H1 (cell line): ENCODE measurements around the gene OSR1. TPM values are rescaled to one million over a fixed set of nuclear protein-coding genes. Genes with fewer than 3 reads are reported as not detected.

Experiments used
- CTCF ChIA-PET: fragments of 300-600 bp; sonication (Branson Sonifier 250); formaldehyde crosslinking; loops from one replicate; lab custom pipeline; 2021; ENCODE audit not compliant: partially characterized antibody; lab: Charles Lee
- POLR2A ChIA-PET: fragments of 300-600 bp; sonication (Branson Sonifier 250); formaldehyde crosslinking; loops from one replicate; lab custom pipeline; 2021; ENCODE audit warnings: inconsistent platforms; ENCODE audit not compliant: partially characterized antibody; lab: Charles Lee
- DNase-seq, 2 experiments: peaks; one replicate each; pipeline versions ENCODE4 v3.0.0 to v3.0.0-alpha.2; 2010 to 2022; ENCODE audit warnings: low spot score in 2 of 2, low read depth in 1 of 2, mixed read lengths in 1 of 2
- FAIRE-seq: peaks from 2 replicates; lab custom pipeline; 2011; peaks lifted over from hg19 to GRCh38; lab: Jason Lieb, UNC
- H2AFZ ChIP-seq: 2 replicates; pipeline ENCODE4 v1.8.1; 2012; ENCODE audit warnings: low read length, inconsistent platforms
- H2AK5ac ChIP-seq: 2 replicates; pipeline ENCODE4 v1.6.1; 2013; ENCODE audit warnings: low read depth, low read length
- H2BK120ac ChIP-seq: replicated peaks from 2 replicates; pipeline ENCODE3; 2013; ENCODE audit warnings: low read depth, low read length, inconsistent platforms
- H2BK12ac ChIP-seq: 2 replicates; pipeline ENCODE4 v1.6.1; 2013; ENCODE audit warnings: low read depth, low read length
- H2BK15ac ChIP-seq: 2 replicates; pipeline ENCODE4 v1.6.1; 2013; ENCODE audit warnings: low read length
- H2BK20ac ChIP-seq: 2 replicates; pipeline ENCODE4 v1.6.1; 2013; ENCODE audit warnings: low read length
- H2BK5ac ChIP-seq: 2 replicates; pipeline ENCODE4 v1.6.1; 2013; ENCODE audit warnings: low read depth, low read length
- H3K14ac ChIP-seq: 2 replicates; pipeline ENCODE4 v1.6.1; 2013; ENCODE audit warnings: inconsistent platforms; ENCODE audit not compliant: insufficient read length
- H3K18ac ChIP-seq: 2 replicates; pipeline ENCODE4 v1.6.1; 2013; ENCODE audit warnings: low read length; ENCODE audit errors: extremely low read depth
- H3K23ac ChIP-seq: 2 replicates; pipeline ENCODE4 v1.6.1; 2013; ENCODE audit warnings: inconsistent platforms; ENCODE audit not compliant: insufficient read length
- H3K23me2 ChIP-seq: 2 replicates; pipeline ENCODE4 v1.6.1; 2013; ENCODE audit warnings: low read depth, low read length
- H3K27ac ChIP-seq: 2 replicates; pipeline ENCODE4 v1.6.1; 2011; ENCODE audit warnings: low read depth, low read length, inconsistent platforms
- H3K27me3 ChIP-seq, 4 experiments: replicated peaks in 1 of 4; 1 replicate in 1 of 4; 2 replicates in 3 of 4; pipeline versions ENCODE4 v1.6.1 to v1.8.1; 2011 to 2013; ENCODE audit warnings: low read length in 3 of 4, mild to moderate bottlenecking in 3 of 4, inconsistent platforms in 2 of 4, mixed read lengths in 2 of 4, moderate library complexity in 1 of 4; ENCODE audit not compliant: control insufficient read depth in 3 of 4, insufficient read depth in 3 of 4; ENCODE audit errors: extremely low read depth in 1 of 4
- H3K36me3 ChIP-seq, 4 experiments: 2 replicates each; pipeline versions ENCODE4 v1.6.1 to v1.8.1; 2011 to 2013; ENCODE audit warnings: mild to moderate bottlenecking in 4 of 4, low read length in 3 of 4, moderate library complexity in 2 of 4, control low read depth in 1 of 4, inconsistent platforms in 1 of 4; ENCODE audit not compliant: insufficient read depth in 4 of 4, control insufficient read depth in 2 of 4
- H3K4ac ChIP-seq: replicated peaks from 2 replicates; pipeline ENCODE3; 2013; ENCODE audit warnings: low read length, low read depth, mixed read lengths, inconsistent platforms; ENCODE audit not compliant: insufficient read length
- H3K4me1 ChIP-seq, 4 experiments: replicated peaks in 1 of 4; 1 replicate in 1 of 4; 2 replicates in 3 of 4; pipeline versions ENCODE4 v1.6.1 to v1.8.1; 2011 to 2013; ENCODE audit warnings: low read length in 3 of 4, inconsistent platforms in 2 of 4, mixed read lengths in 1 of 4; ENCODE audit not compliant: insufficient read depth in 4 of 4, control insufficient read depth in 3 of 4
- H3K4me2 ChIP-seq, 2 experiments: 2 replicates each; pipeline versions ENCODE4 v1.6.1 to v1.8.1; 2011 to 2013; ENCODE audit warnings: low read depth in 2 of 2, low read length in 2 of 2, control low read depth in 1 of 2, inconsistent platforms in 1 of 2, mild to moderate bottlenecking in 1 of 2; ENCODE audit not compliant: insufficient read depth in 1 of 2
- H3K4me3 ChIP-seq, 4 experiments: fragments of 200-600, 300-600 bp in 1 of 4; sonication (generic), shearing (Covaris generic), sonication (Bioruptor Twin) in 1 of 4; 2 replicates each; pipeline versions ENCODE4 v1.5.1 to v1.8.1; 2011 to 2016; ENCODE audit warnings: low read length in 4 of 4, low read depth in 3 of 4, control low read depth in 2 of 4, inconsistent platforms in 2 of 4, mild to moderate bottlenecking in 2 of 4, mixed read lengths in 1 of 4, moderate library complexity in 1 of 4; ENCODE audit not compliant: insufficient read depth in 2 of 4; ENCODE audit errors: extremely low read depth in 1 of 4
- H3K56ac ChIP-seq: replicated peaks from 2 replicates; pipeline ENCODE3; 2013; ENCODE audit warnings: low read depth, mild to moderate bottlenecking, mixed read lengths, low read length, inconsistent platforms; ENCODE audit not compliant: insufficient read length
- H3K79me1 ChIP-seq: 2 replicates; pipeline ENCODE4 v1.6.1; 2013; ENCODE audit warnings: low read depth, low read length, control low read depth
- H3K79me2 ChIP-seq, 2 experiments: 2 replicates each; pipeline versions ENCODE4 v1.6.1 to v1.8.1; 2012 to 2013; ENCODE audit warnings: low read length in 2 of 2, mild to moderate bottlenecking in 2 of 2, inconsistent platforms in 1 of 2; ENCODE audit not compliant: insufficient read depth in 2 of 2, control insufficient read depth in 1 of 2
- H3K9ac ChIP-seq, 4 experiments: replicated peaks in 1 of 4; 1 replicate in 1 of 4; 2 replicates in 3 of 4; pipeline versions ENCODE4 v1.6.1 to v1.8.1; 2011 to 2013; ENCODE audit warnings: low read depth in 3 of 4, low read length in 3 of 4, control low read depth in 2 of 4, mild to moderate bottlenecking in 2 of 4, moderate library complexity in 2 of 4, inconsistent platforms in 1 of 4; ENCODE audit errors: extremely low read depth in 1 of 4
- H3K9me3 ChIP-seq, 2 experiments: 2 replicates each; pipeline versions ENCODE4 v1.6.1 to v1.8.1; 2012 to 2013; ENCODE audit warnings: mild to moderate bottlenecking in 2 of 2, moderate library complexity in 2 of 2, control low read depth in 1 of 2, inconsistent platforms in 1 of 2, low read depth in 1 of 2, low read length in 1 of 2, mixed read lengths in 1 of 2; ENCODE audit not compliant: insufficient read depth in 2 of 2
- H4K20me1 ChIP-seq, 2 experiments: replicated peaks in 1 of 2; 2 replicates each; pipeline versions ENCODE3 to v1.8.1; 2011 to 2013; ENCODE audit warnings: inconsistent platforms in 2 of 2, low read length in 2 of 2, mild to moderate bottlenecking in 1 of 2; ENCODE audit not compliant: insufficient read depth in 2 of 2, control insufficient read depth in 1 of 2
- H4K5ac ChIP-seq: 2 replicates; pipeline ENCODE4 v1.6.1; 2013; ENCODE audit warnings: low read length, low read depth, mixed read lengths, inconsistent platforms; ENCODE audit not compliant: insufficient read length
- H4K8ac ChIP-seq: 2 replicates; pipeline ENCODE4 v1.8.0; 2013; ENCODE audit warnings: mild to moderate bottlenecking, moderate library complexity, low read length, inconsistent platforms; ENCODE audit not compliant: insufficient read depth; ENCODE audit errors: extremely low read depth
- H4K91ac ChIP-seq: replicated peaks from 2 replicates; pipeline ENCODE3; 2013; ENCODE audit warnings: low read length, mixed read lengths, inconsistent platforms; ENCODE audit not compliant: insufficient read length
- BACH1 ChIP-seq: IDR thresholded peaks from 2 replicates; pipeline ENCODE4 v1.6.1; 2012; ENCODE audit warnings: low read length, improper control_type of control experiment
- BCL11A ChIP-seq, 2 experiments: IDR thresholded peaks; one replicate each; pipeline ENCODE4 v1.6.1; 2011; ENCODE audit warnings: low read depth in 2 of 2, low read length in 2 of 2, mild to moderate bottlenecking in 2 of 2
- CBX5 ChIP-seq: fragments of 300-800, 300-1000 bp; sonication (generic); IDR thresholded peaks from 2 replicates; pipeline ENCODE4 v1.7.1; 2016; ENCODE audit warnings: antibody characterized with exemption, low read length, low read depth
- EP300 ChIP-seq, 2 experiments: IDR thresholded peaks; 1 replicate in 1 of 2; 2 replicates in 1 of 2; pipeline ENCODE4 v1.6.1; 2011 to 2012; ENCODE audit warnings: low read depth in 2 of 2, low read length in 2 of 2, mild to moderate bottlenecking in 2 of 2, borderline replicate concordance in 1 of 2, inconsistent platforms in 1 of 2, moderate library complexity in 1 of 2
- GABPA ChIP-seq: IDR thresholded peaks from 2 replicates; pipeline ENCODE4 v1.6.1; 2011; ENCODE audit warnings: mild to moderate bottlenecking, low read length, moderate library complexity, borderline replicate concordance; ENCODE audit not compliant: insufficient read depth
- KDM1A ChIP-seq: fragments of 200-600, 300-600 bp; sonication (generic); IDR thresholded peaks from 2 replicates; pipeline ENCODE4 v1.7.1; 2016; ENCODE audit warnings: mild to moderate bottlenecking, low read length, borderline replicate concordance
- MAFK ChIP-seq: IDR thresholded peaks from 2 replicates; pipeline ENCODE4 v1.6.1; 2012; ENCODE audit warnings: low read depth, mild to moderate bottlenecking, improper control_type of control experiment, low read length
- PHF8 ChIP-seq: fragments of 200-600 bp; sonication (generic); conservative IDR thresholded peaks from 2 replicates; pipeline ENCODE4 v1.7.1; 2012; ENCODE audit warnings: low read depth, mild to moderate bottlenecking, inconsistent platforms, low read length, moderate library complexity
- POLR2A ChIP-seq, 2 experiments: IDR thresholded peaks; 1 replicate in 1 of 2; 2 replicates in 1 of 2; pipeline ENCODE4 v1.6.1; 2011; ENCODE audit warnings: low read depth in 2 of 2, low read length in 2 of 2, mild to moderate bottlenecking in 2 of 2; ENCODE audit errors: control extremely low read depth in 1 of 2
- POU5F1 ChIP-seq: IDR thresholded peaks from 2 replicates; pipeline ENCODE4 v1.6.1; 2011; ENCODE audit warnings: low read depth, mild to moderate bottlenecking, low read length, moderate library complexity
- RBBP5 ChIP-seq: IDR thresholded peaks from 2 replicates; pipeline ENCODE4 v1.7.1; 2012; ENCODE audit warnings: low read depth, mild to moderate bottlenecking, inconsistent platforms, low read length, moderate library complexity, borderline replicate concordance
- SIRT6 ChIP-seq: IDR thresholded peaks from one replicate; pipeline ENCODE4 v1.7.1; 2012; ENCODE audit warnings: low read length, inconsistent platforms
- TBP ChIP-seq: IDR thresholded peaks from 2 replicates; pipeline ENCODE4 v1.6.1; 2011; ENCODE audit warnings: low read depth, low read length, improper control_type of control experiment
- TCF12 ChIP-seq: IDR thresholded peaks from 2 replicates; pipeline ENCODE4 v1.6.1; 2011; ENCODE audit warnings: low read depth, mild to moderate bottlenecking, low read length
- TEAD4 ChIP-seq: IDR thresholded peaks from 2 replicates; pipeline ENCODE4 v1.6.1; 2012; ENCODE audit warnings: low read depth, low read length, inconsistent platforms, mixed read lengths
- ZNF274 ChIP-seq: IDR thresholded peaks from 2 replicates; pipeline ENCODE4 v1.7.0; 2012; ENCODE audit warnings: low read length, borderline replicate concordance; ENCODE audit errors: extremely low read depth
- polyA plus RNA-seq, 7 experiments: library from polyadenylated mRNA; depleted of rRNA in 3 of 7; stranded (reverse) in 5 of 7; unstranded in 2 of 7; fragments of >200 nt in 5 of 7; fragments of 200-250 nt in 2 of 7; gene quantifications; 1 replicate in 5 of 7; 2 replicates in 1 of 7; 4 replicates in 1 of 7; pipeline versions ENCODE4 v1.2.1 to v1.2.3, GENCODE V29; 2011 to 2013; ENCODE audit warnings: missing spikeins in 2 of 7, mixed read lengths in 2 of 7
- total RNA-seq: library from RNA; stranded (reverse); fragmentation: NEBNext Ultra II Directional; extraction: Animal tissue kit (Norgen Biotek cat#: 25700); gene quantifications from 2 replicates; pipeline ENCODE4 v1.2.1, GENCODE V29; 2021

OSR1 gene
- total and polyA plus RNA-seq, 2 of the 8 experiments (the other 6 are each of a cell fraction or from before 2014, with no cell fraction given): 0.05 to 0.22 TPM

GRCh38 chr2:19327496-19327895 is 30.9 kb downstream of the OSR1 start:
- H3K4ac ChIP-seq: no peak overlapping the region
- DNase-seq: no peak
- no peak overlapping the region for H3K9ac ChIP-seq
- H3K4me1 ChIP-seq: no peaks in the 10 kb centered on the region
- ChIA-PET CTCF (interaction anchor here (0.6 to 1.6 kb wide), 3 partner anchors 15 to 479 kb away, joined by 3 to 5 read pairs (median 3); no protein-coding TSS in a partner anchor), POLR2A (no interaction called here)
- H3K36me3 ChIP-seq: no peaks in the 10 kb centered on the region
- no peak overlapping the region for H3K4me2 ChIP-seq
- no peak overlapping the region for H4K5ac ChIP-seq
- no peak overlapping the region for H2BK12ac ChIP-seq
- no peak for FAIRE-seq
- no peak overlapping the region for H4K8ac ChIP-seq
- H4K91ac ChIP-seq: no peak overlapping the region
- no peak overlapping the region for H2BK15ac ChIP-seq
- H3K4me3 ChIP-seq: no peak overlapping the region
- no peak overlapping the region for H3K14ac ChIP-seq
- H4K20me1 ChIP-seq: no peaks in the 10 kb centered on the region
- no peaks in the 10 kb centered on the region for H3K79me1 ChIP-seq
- H3K27ac ChIP-seq: no peak overlapping the region
- no peak overlapping the region for H3K18ac ChIP-seq
- no peak overlapping the region for H2BK5ac ChIP-seq
- H3K27me3 ChIP-seq: peaks cover 0 to 1% (median 0%) of the 10 kb centered on the region in 4 experiments; a peak in 1 of 7 replicates
- H2BK20ac ChIP-seq: no peak overlapping the region
- no peaks in the 10 kb centered on the region; the same call in 1 of the 2 replicates for H3K23me2 ChIP-seq
- H3K56ac ChIP-seq: no peak overlapping the region
- no peak overlapping the region for H3K23ac ChIP-seq
- no peaks in the 10 kb centered on the region for H3K79me2 ChIP-seq
- no peaks in the 10 kb centered on the region for H3K9me3 ChIP-seq
- no peak overlapping the region for H2AK5ac ChIP-seq
- H2BK120ac ChIP-seq: no peak overlapping the region
- H2AFZ ChIP-seq: no peak overlapping the region
- TF ChIP-seq BCL11A (IDR thresholded peaks at IDR 0.05; ENCODE audit: low read depth in 2 of 2, low read length in 2 of 2) (no peak), TBP (no peak), POLR2A (IDR thresholded peaks at IDR 0.05; ENCODE audit: control extremely low read depth in 1 of 2, low read depth in 2 of 2, low read length in 2 of 2) (no peak), PHF8 (no peak), TCF12 (no peak), MAFK (no peak), POU5F1 (no peak), CBX5 (no peak), EP300 (IDR thresholded peaks at IDR 0.05; ENCODE audit: borderline replicate concordance in 1 of 2, low read depth in 2 of 2, low read length in 2 of 2) (no peak), SIRT6 (no peak), RBBP5 (no peak), BACH1 (no peak), KDM1A (no peak), GABPA (no peak), TEAD4 (no peak), ZNF274 (no peak)
